Liver (tissue), 9 donors: Measurements from ENCODE around the gene ILKAP. TPM values are rescaled to one million over a fixed set of nuclear protein-coding genes. Genes with fewer than 3 reads are reported as not detected.

Source experiments
- DNase-seq: peaks from one replicate; pipeline ENCODE4 v3.0.0-alpha.2; 2017; ENCODE audit warnings: low spot score
- H3K27ac ChIP-seq, 2 donors: one replicate each; pipeline ENCODE4 v1.7.0; 2013; ENCODE audit warnings: inconsistent platforms in 2 of 2, low read length in 2 of 2, control low read depth in 1 of 2, low read depth in 1 of 2, mild to moderate bottlenecking in 1 of 2
- H3K27me3 ChIP-seq, 4 donors: one replicate each; pipeline versions ENCODE4 v1.6.1 to v1.7.0; 2013; ENCODE audit warnings: low read length in 3 of 4, inconsistent platforms in 1 of 4, mild to moderate bottlenecking in 1 of 4, moderate library complexity in 1 of 4; ENCODE audit not compliant: control insufficient read depth in 4 of 4, insufficient read depth in 4 of 4
- H3K36me3 ChIP-seq, 4 donors: one replicate each; pipeline versions ENCODE4 v1.6.1 to v1.7.0; 2013; ENCODE audit warnings: low read length in 3 of 4, mild to moderate bottlenecking in 3 of 4, low read depth in 1 of 4, moderate library complexity in 1 of 4; ENCODE audit not compliant: control insufficient read depth in 4 of 4, insufficient read depth in 3 of 4
- H3K4me1 ChIP-seq, 4 donors: one replicate each; pipeline versions ENCODE4 v1.6.1 to v1.7.0; 2013; ENCODE audit warnings: low read length in 3 of 4, mild to moderate bottlenecking in 3 of 4, moderate library complexity in 1 of 4; ENCODE audit not compliant: control insufficient read depth in 4 of 4, insufficient read depth in 4 of 4
- H3K4me3 ChIP-seq, 3 donors: one replicate each; pipeline versions ENCODE4 v1.6.1 to v1.7.0; 2013; ENCODE audit warnings: low read length in 3 of 3, control low read depth in 1 of 3, low read depth in 1 of 3, mild to moderate bottlenecking in 1 of 3
- H3K9ac ChIP-seq, 2 donors: one replicate each; pipeline ENCODE4 v1.7.0; 2013; ENCODE audit warnings: low read length in 2 of 2, mild to moderate bottlenecking in 2 of 2, moderate library complexity in 2 of 2, control low read depth in 1 of 2, low read depth in 1 of 2
- H3K9me3 ChIP-seq, 4 donors: one replicate each; pipeline versions ENCODE4 v1.6.1 to v1.7.0; 2013; ENCODE audit warnings: low read length in 3 of 4; ENCODE audit not compliant: control insufficient read depth in 4 of 4
- EGR1 ChIP-seq, 2 donors: IDR thresholded peaks; 2 replicates each; pipeline ENCODE4 v1.6.1; 2016 to 2018; ENCODE audit warnings: antibody characterized with exemption in 2 of 2, low read depth in 2 of 2
- FOXA1 ChIP-seq: IDR thresholded peaks from 2 replicates; pipeline ENCODE4 v1.6.1; 2016; ENCODE audit warnings: antibody characterized with exemption
- FOXA2 ChIP-seq: IDR thresholded peaks from 2 replicates; pipeline ENCODE4 v1.6.1; 2016; ENCODE audit warnings: antibody characterized with exemption
- GABPA ChIP-seq, 2 donors: IDR thresholded peaks in 1 of 2; conservative IDR thresholded peaks in 1 of 2; 2 replicates each; pipeline ENCODE4 v1.6.1; 2016; ENCODE audit warnings: antibody characterized with exemption in 2 of 2, mild to moderate bottlenecking in 1 of 2, moderate library complexity in 1 of 2
- HNF4A ChIP-seq, 2 donors: conservative IDR thresholded peaks; 2 replicates each; pipeline ENCODE4 v1.6.1; 2016; ENCODE audit warnings: antibody characterized with exemption in 2 of 2, mild to moderate bottlenecking in 2 of 2
- HNF4G ChIP-seq: IDR thresholded peaks from 2 replicates; pipeline ENCODE4 v1.6.1; 2016; ENCODE audit warnings: antibody characterized with exemption
- JUND ChIP-seq, 2 donors: IDR thresholded peaks; 2 replicates each; pipeline ENCODE4 v1.6.1; 2016; ENCODE audit warnings: antibody characterized with exemption in 2 of 2
- NR2F2 ChIP-seq: IDR thresholded peaks from 2 replicates; pipeline ENCODE4 v1.6.1; 2016; ENCODE audit warnings: antibody characterized with exemption
- RAD21 ChIP-seq, 2 donors: IDR thresholded peaks; 2 replicates each; pipeline ENCODE4 v1.6.1; 2016; ENCODE audit warnings: antibody characterized with exemption in 2 of 2, mild to moderate bottlenecking in 2 of 2
- RXRA ChIP-seq, 2 donors: IDR thresholded peaks; 2 replicates each; pipeline ENCODE4 v1.6.1; 2017 to 2018; ENCODE audit warnings: antibody characterized with exemption in 2 of 2, mild to moderate bottlenecking in 1 of 2
- SP1 ChIP-seq: IDR thresholded peaks from 2 replicates; pipeline ENCODE4 v1.6.1; 2018; ENCODE audit warnings: antibody characterized with exemption, mild to moderate bottlenecking
- TAF1 ChIP-seq: conservative IDR thresholded peaks from 2 replicates; pipeline ENCODE4 v1.6.1; 2016; ENCODE audit warnings: antibody characterized with exemption, mild to moderate bottlenecking
- YY1 ChIP-seq: IDR thresholded peaks from 2 replicates; pipeline ENCODE4 v1.6.1; 2016; ENCODE audit warnings: antibody characterized with exemption, mild to moderate bottlenecking
- WGBS: extraction: QIAGEN DNeasy Blood & Tissue Kit; methylation state at CpG from one replicate; pipeline ENCODE4 v1.1.7; 2013; 5-methylcytosine and 5-hydroxymethylcytosine counted together
- polyA plus RNA-seq, 2 donors: library from polyadenylated mRNA; stranded (reverse) in 1 of 2; unstranded in 1 of 2; fragments of 200-250 nt in 1 of 2; fragments of >200 nt in 1 of 2; fragmentation: Nextera tagmentation in 1 of 2; extraction: Ambion mirVana in 1 of 2; gene quantifications; one replicate each; pipeline versions ENCODE4 v1.2.1 to v1.2.3, GENCODE V29; 2013 to 2015
- total RNA-seq, 2 donors: library from RNA; depleted of rRNA; stranded (reverse); fragments of >200 nt; gene quantifications; one replicate each; pipeline ENCODE4 v1.2.3, GENCODE V29; 2014
- TF ChIP-seq, protein P1 (sequence below): IDR thresholded peaks from 2 replicates; pipeline ENCODE4 v1.6.1; 2016; ENCODE audit warnings: antibody characterized with exemption
- TF ChIP-seq, protein P2 (sequence below): IDR thresholded peaks from 2 replicates; pipeline ENCODE4 v1.6.1; 2016; ENCODE audit warnings: antibody characterized with exemption
- TF ChIP-seq, protein P3 (sequence below): IDR thresholded peaks from 2 replicates; pipeline ENCODE4 v1.6.1; 2016; ENCODE audit warnings: antibody characterized with exemption, mild to moderate bottlenecking
- TF ChIP-seq, protein P4 (sequence below): IDR thresholded peaks from 2 replicates; pipeline ENCODE4 v1.6.1; 2016; ENCODE audit warnings: antibody characterized with exemption
- TF ChIP-seq, protein P5 (sequence below): fragments of 150-350 bp; IDR thresholded peaks from 2 replicates; pipeline ENCODE4 v1.5.1; 2017; ENCODE audit warnings: improper control_type of control experiment, low read depth, low read length; ENCODE audit not compliant: missing input control
- donor health status: healthy.
- donor health status: healthy.
- donor health status: healthy.
- donor health status: healthy.
- donor health status: healthy.

Gene ILKAP
- total and polyA plus RNA-seq, 4 donors, result 15.0 to 21.1 (median 20.0) TPM

DNA sequence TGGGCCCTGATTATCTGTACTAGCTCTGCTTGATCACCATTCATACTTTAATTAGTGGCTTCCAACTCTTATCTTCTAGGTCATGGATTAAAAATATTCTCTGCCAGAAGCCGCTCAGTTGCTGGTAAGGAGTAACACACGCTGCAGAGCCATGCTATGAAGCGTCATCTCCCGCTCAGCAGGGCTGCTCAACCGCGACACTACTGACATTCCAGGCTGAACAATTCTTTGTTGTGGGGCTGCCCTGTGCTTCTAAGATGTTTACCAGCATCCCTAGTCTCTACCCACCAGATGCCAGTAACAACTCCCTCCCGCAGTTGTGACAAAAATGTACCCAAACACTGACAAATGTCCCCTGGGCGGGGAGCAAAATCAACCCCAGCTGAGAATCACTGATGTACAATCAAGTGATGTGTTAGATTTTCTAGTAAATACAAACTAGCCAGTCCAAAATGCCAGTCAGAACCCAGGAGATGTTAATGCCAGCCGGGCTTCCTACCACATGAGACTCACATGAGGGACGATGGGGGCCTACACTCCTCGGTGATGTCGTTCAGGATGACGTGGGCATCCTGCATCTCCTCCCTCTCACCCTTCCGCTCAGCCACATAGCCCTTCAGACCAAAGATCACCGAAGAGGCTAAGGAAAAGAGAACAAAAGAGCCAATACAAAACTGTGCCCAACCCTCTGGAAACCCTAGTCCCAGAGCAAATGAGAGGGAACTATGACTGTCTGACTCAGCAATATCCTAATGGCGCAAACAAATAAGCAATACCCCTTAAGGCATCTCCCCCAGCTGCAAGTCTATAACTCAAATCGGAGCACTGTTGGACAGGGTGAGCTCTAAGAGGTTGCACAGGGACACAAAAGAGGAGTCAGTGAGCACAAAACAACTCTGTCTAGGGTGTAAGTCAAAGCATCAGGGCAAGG is 15.6 kb downstream of the ILKAP start:
- no peak for DNase-seq
- H3K9me3 ChIP-seq, result no peaks in the 10 kb centered on the region
- no peaks in the 10 kb centered on the region for H3K27me3 ChIP-seq
- no peaks in the 10 kb centered on the region for H3K4me1 ChIP-seq
- H3K4me3 ChIP-seq, result no peak overlapping the region
- no peak overlapping the region for H3K27ac ChIP-seq
- peaks cover 24 to 74% (median 60%) of the 10 kb centered on the region in 4 donors for H3K36me3 ChIP-seq
- WGBS, result 94% methylated on average over 17 of the region's 17 CpGs
- H3K9ac ChIP-seq, result no peak overlapping the region
- no peak for TF ChIP-seq YY1
- TF ChIP-seq, protein P1, sequence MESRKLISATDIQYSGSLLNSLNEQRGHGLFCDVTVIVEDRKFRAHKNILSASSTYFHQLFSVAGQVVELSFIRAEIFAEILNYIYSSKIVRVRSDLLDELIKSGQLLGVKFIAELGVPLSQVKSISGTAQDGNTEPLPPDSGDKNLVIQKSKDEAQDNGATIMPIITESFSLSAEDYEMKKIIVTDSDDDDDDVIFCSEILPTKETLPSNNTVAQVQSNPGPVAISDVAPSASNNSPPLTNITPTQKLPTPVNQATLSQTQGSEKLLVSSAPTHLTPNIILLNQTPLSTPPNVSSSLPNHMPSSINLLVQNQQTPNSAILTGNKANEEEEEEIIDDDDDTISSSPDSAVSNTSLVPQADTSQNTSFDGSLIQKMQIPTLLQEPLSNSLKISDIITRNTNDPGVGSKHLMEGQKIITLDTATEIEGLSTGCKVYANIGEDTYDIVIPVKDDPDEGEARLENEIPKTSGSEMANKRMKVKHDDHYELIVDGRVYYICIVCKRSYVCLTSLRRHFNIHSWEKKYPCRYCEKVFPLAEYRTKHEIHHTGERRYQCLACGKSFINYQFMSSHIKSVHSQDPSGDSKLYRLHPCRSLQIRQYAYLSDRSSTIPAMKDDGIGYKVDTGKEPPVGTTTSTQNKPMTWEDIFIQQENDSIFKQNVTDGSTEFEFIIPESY, result no peak

DNA sequence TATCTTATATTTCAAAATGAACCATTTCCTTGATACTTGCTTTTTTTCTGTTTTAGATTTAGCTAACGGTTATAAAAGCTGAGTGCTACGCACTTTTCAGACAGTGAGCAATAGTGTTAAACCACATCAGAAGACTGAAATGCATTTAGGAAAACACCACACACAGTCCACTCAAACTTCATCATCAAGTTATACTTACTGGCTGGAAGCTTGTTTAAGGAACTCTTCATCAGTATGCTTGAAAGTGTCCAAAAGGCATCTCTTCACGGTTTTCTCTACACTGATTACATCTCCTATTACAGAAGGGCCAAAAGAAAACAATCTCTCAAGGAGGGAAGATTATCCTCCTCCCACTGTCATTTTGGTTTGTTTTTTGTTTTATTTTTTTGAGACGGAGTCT is 19.7 kb downstream of the ILKAP start:
- H3K9ac ChIP-seq, result no peak overlapping the region
- no peak overlapping the region for H3K27ac ChIP-seq
- peaks cover 24 to 88% (median 75%) of the 10 kb centered on the region in 4 donors for H3K36me3 ChIP-seq
- H3K4me1 ChIP-seq, result no peaks in the 10 kb centered on the region
- no peaks in the 10 kb centered on the region for H3K27me3 ChIP-seq
- no peak for DNase-seq
- H3K4me3 ChIP-seq, result no peak overlapping the region
- no peak for TF ChIP-seq TAF1
- no peak for TF ChIP-seq EGR1 (IDR thresholded peaks at IDR 0.05; ENCODE audit: low read depth in 2 of 2)
- TF ChIP-seq, protein P2, sequence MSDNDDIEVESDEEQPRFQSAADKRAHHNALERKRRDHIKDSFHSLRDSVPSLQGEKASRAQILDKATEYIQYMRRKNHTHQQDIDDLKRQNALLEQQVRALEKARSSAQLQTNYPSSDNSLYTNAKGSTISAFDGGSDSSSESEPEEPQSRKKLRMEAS, result no peak
- TF ChIP-seq YY1, result no peak
- TF ChIP-seq, protein P3, sequence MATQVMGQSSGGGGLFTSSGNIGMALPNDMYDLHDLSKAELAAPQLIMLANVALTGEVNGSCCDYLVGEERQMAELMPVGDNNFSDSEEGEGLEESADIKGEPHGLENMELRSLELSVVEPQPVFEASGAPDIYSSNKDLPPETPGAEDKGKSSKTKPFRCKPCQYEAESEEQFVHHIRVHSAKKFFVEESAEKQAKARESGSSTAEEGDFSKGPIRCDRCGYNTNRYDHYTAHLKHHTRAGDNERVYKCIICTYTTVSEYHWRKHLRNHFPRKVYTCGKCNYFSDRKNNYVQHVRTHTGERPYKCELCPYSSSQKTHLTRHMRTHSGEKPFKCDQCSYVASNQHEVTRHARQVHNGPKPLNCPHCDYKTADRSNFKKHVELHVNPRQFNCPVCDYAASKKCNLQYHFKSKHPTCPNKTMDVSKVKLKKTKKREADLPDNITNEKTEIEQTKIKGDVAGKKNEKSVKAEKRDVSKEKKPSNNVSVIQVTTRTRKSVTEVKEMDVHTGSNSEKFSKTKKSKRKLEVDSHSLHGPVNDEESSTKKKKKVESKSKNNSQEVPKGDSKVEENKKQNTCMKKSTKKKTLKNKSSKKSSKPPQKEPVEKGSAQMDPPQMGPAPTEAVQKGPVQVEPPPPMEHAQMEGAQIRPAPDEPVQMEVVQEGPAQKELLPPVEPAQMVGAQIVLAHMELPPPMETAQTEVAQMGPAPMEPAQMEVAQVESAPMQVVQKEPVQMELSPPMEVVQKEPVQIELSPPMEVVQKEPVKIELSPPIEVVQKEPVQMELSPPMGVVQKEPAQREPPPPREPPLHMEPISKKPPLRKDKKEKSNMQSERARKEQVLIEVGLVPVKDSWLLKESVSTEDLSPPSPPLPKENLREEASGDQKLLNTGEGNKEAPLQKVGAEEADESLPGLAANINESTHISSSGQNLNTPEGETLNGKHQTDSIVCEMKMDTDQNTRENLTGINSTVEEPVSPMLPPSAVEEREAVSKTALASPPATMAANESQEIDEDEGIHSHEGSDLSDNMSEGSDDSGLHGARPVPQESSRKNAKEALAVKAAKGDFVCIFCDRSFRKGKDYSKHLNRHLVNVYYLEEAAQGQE, result no peak
- no peak for TF ChIP-seq RAD21 (IDR thresholded peaks at IDR 0.05)
- TF ChIP-seq FOXA1, result no peak
- TF ChIP-seq FOXA2, result no peak
- TF ChIP-seq SP1, result no peak
- TF ChIP-seq JUND (IDR thresholded peaks at IDR 0.05), result no peak
- TF ChIP-seq NR2F2, result no peak
- TF ChIP-seq, protein P1, result no peak
- TF ChIP-seq, protein P4, sequence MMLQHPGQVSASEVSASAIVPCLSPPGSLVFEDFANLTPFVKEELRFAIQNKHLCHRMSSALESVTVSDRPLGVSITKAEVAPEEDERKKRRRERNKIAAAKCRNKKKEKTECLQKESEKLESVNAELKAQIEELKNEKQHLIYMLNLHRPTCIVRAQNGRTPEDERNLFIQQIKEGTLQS, result no peak
- no peak for TF ChIP-seq RXRA (IDR thresholded peaks at IDR 0.05)
- no peak for TF ChIP-seq HNF4G
- no peak for TF ChIP-seq HNF4A (conservative IDR thresholded peaks at IDR 0.05)
- TF ChIP-seq GABPA (IDR thresholded peaks at IDR 0.05 in 1 of 2, conservative IDR thresholded peaks at IDR 0.05 in 1 of 2), result no peak
- TF ChIP-seq, protein P5, sequence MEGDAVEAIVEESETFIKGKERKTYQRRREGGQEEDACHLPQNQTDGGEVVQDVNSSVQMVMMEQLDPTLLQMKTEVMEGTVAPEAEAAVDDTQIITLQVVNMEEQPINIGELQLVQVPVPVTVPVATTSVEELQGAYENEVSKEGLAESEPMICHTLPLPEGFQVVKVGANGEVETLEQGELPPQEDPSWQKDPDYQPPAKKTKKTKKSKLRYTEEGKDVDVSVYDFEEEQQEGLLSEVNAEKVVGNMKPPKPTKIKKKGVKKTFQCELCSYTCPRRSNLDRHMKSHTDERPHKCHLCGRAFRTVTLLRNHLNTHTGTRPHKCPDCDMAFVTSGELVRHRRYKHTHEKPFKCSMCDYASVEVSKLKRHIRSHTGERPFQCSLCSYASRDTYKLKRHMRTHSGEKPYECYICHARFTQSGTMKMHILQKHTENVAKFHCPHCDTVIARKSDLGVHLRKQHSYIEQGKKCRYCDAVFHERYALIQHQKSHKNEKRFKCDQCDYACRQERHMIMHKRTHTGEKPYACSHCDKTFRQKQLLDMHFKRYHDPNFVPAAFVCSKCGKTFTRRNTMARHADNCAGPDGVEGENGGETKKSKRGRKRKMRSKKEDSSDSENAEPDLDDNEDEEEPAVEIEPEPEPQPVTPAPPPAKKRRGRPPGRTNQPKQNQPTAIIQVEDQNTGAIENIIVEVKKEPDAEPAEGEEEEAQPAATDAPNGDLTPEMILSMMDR, result no peak
- 96% methylated on average over 4 of the region's 4 CpGs for WGBS
- no peaks in the 10 kb centered on the region for H3K9me3 ChIP-seq
